ENCODE results near the gene SMTNL2.

Gene SMTNL2

GRCh38 chr17:4584101-4584916, at the start of gene SMTNL2:
Gene SMTNL2 (plus strand): TSS chr17:4584529. CDS start chr17:4584606, 77 bp downstream.
- DNase-seq = no peak

- DNase-seq = no peak
These were observed 49.2 kb upstream of the SMTNL2 start for GRCh38 chr17:4534928-4535666.

GRCh38 chr17:4535667-4536258, 48.6 kb upstream of the SMTNL2 start:
- no peak for DNase-seq

GRCh38 chr17:4536259-4536741, 48.0 kb upstream of the SMTNL2 start:
- no peak for DNase-seq

GRCh38 chr17:4536742-4537411, 47.5 kb upstream of the SMTNL2 start:
- DNase-seq = no peak

- DNase-seq = no peak
These were observed 46.7 kb upstream of the SMTNL2 start for GRCh38 chr17:4537451-4538235.

GRCh38 chr17:4538236-4539002, 45.9 kb upstream of the SMTNL2 start:
- no peak for DNase-seq

- DNase-seq = no peak
These were observed 45.3 kb upstream of the SMTNL2 start for GRCh38 chr17:4539025-4539424.

- no peak for DNase-seq
These were observed 44.6 kb upstream of the SMTNL2 start for GRCh38 chr17:4539576-4540223.

- no peak for DNase-seq
These were observed 44.1 kb upstream of the SMTNL2 start for GRCh38 chr17:4540224-4540651.

GRCh38 chr17:4540687-4541327, 43.5 kb upstream of the SMTNL2 start:
- DNase-seq = no peak

- no peak for DNase-seq
These were observed 42.9 kb upstream of the SMTNL2 start for GRCh38 chr17:4541328-4542002.

- DNase-seq = no peak
These were observed 42.2 kb upstream of the SMTNL2 start for GRCh38 chr17:4542003-4542725.

- DNase-seq = no peak
These were observed 41.6 kb upstream of the SMTNL2 start for GRCh38 chr17:4542726-4543191.

GRCh38 chr17:4543557-4544026, 40.7 kb upstream of the SMTNL2 start:
- no peak for DNase-seq

- DNase-seq = no peak
These were observed 40.0 kb upstream of the SMTNL2 start for GRCh38 chr17:4544135-4544950.

GRCh38 chr17:4544951-4545216, 39.4 kb upstream of the SMTNL2 start:
- DNase-seq = no peak

Measured in NCI-H526 treated with DMSO at 0.1 percent for 48 hours (cell line).